Measurements from ENCODE around the gene FREM1. TPM values are rescaled to one million over a fixed set of nuclear protein-coding genes. Genes with fewer than 3 reads are reported as not detected.

Gene FREM1
- total and polyA plus RNA-seq, 2 of the 4 experiments (the other 2 are of a cell fraction), result under 0.01 TPM; not detected in 1

DNA sequence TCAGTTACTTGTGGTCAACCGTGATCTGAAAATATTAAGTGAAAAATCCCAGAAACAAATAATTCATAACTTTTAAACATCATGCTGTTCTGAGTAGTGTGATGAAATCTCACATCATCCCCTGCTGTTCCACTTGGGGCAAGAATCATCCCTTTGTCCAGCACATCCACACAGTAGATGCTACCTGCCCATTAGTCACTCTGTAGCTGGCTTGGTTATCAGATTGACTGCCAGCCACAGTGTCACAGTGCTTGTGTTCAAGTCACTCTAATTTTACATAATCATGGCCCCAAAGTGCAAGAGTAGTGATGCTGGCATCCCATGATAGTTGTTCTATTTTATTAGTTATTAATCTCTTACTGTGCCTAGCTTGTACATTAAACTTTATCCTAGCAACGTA lies 148.6 kb downstream of the FREM1 start:
- H2BK20ac ChIP-seq (ENCODE audit: low read depth, low read length), result no peak overlapping the region
- ChIA-PET CTCF (no interaction called here), POLR2A (ENCODE audit: unreplicated experiment) (no interaction called here)
- no peaks in the 10 kb centered on the region for H3K4me1 ChIP-seq (ENCODE audit: control insufficient read depth, insufficient read depth, low read length)
- H3K9me1 ChIP-seq (ENCODE audit: insufficient read depth, low read length), result no peaks in the 10 kb centered on the region
- no peak overlapping the region for H3K56ac ChIP-seq (ENCODE audit: extremely low read depth, insufficient read depth, low read length)
- no peaks in the 10 kb centered on the region for H3K27me3 ChIP-seq (ENCODE audit: control insufficient read depth, insufficient read depth, low read length)
- H3K9me3 ChIP-seq (ENCODE audit: control insufficient read depth, insufficient read depth, low read length), result no peaks in the 10 kb centered on the region
- no peak overlapping the region for H3K14ac ChIP-seq (replicated peaks; ENCODE audit: low read depth, low read length)
- H2AK5ac ChIP-seq (ENCODE audit: low read depth, low read length), result no peak overlapping the region
- H3K27ac ChIP-seq (ENCODE audit: insufficient read depth, low read length), result no peak overlapping the region
- ATAC-seq (ENCODE audit: low read depth), result no peak
- H3K79me1 ChIP-seq (ENCODE audit: low read depth in 1 of 2, low read length in 2 of 2), result no peaks in the 10 kb centered on the region
- no peak overlapping the region for H3K9ac ChIP-seq (ENCODE audit: low read depth, low read length)
- WGBS, 2 experiments (ENCODE audit: extremely low coverage in 2 of 2, insufficient read length in 1 of 2), result no CpG with 5 or more reads among the region's 2 CpGs
- BruUV-seq (replicated peaks), result no TSS peak
- H4K91ac ChIP-seq (ENCODE audit: insufficient read depth, low read depth, low read length), result no peak overlapping the region
- H3K4ac ChIP-seq (ENCODE audit: low read depth, low read length), result no peak overlapping the region
- H3K18ac ChIP-seq (ENCODE audit: low read depth, low read length), result no peak overlapping the region
- H2BK15ac ChIP-seq (ENCODE audit: low read depth, low read length), result no peak overlapping the region
- H4K8ac ChIP-seq (ENCODE audit: low read depth in 2 of 2, low read length in 2 of 2), result no peak overlapping the region
- H3K4me2 ChIP-seq (ENCODE audit: low read depth, low read length), result no peak overlapping the region
- no peak overlapping the region for H4K5ac ChIP-seq (ENCODE audit: low read depth, low read length)
- no peak overlapping the region for H2AK9ac ChIP-seq (replicated peaks; ENCODE audit: low read depth, low read length, poor library complexity)
- no peaks in the 10 kb centered on the region for H3K36me3 ChIP-seq (ENCODE audit: control insufficient read depth, insufficient read depth, low read length)
- no peak for DNase-seq
- H3K4me3 ChIP-seq (ENCODE audit: insufficient read depth, low read depth, low read length), result no peak overlapping the region
- no peaks in the 10 kb centered on the region for H4K20me1 ChIP-seq (ENCODE audit: insufficient read depth, low read length)
- no peak overlapping the region for H2BK5ac ChIP-seq (ENCODE audit: low read depth, low read length, poor library complexity, severe bottlenecking)
- no peak overlapping the region for H2BK120ac ChIP-seq (ENCODE audit: low read depth, low read length)
- dilution Hi-C loops (cut with HindIII; ENCODE audit: low sequenced_read_pairs, unreplicated experiment) (no loop called here), intact Hi-C loops (cut with micrococcal nuclease) (loop anchor here (10.0 kb wide), 2 partner anchors 373 to 1337 kb away; no protein-coding TSS in a partner anchor), in situ Hi-C loops (cut with MboI; ENCODE audit: low sequenced_read_pairs) (loop anchor here (5.0 to 10.0 kb wide), 2 partner anchors 144 to 297 kb away; no protein-coding TSS in a partner anchor)
- no peak for TF ChIP-seq FOS (IDR thresholded peaks at IDR 0.05; ENCODE audit: low read depth, low read length)
- no peak overlapping the region for H2AFZ ChIP-seq (replicated peaks; ENCODE audit: low read length, poor library complexity)
- no peak overlapping the region for H3K23ac ChIP-seq (ENCODE audit: low read depth, low read length)

All from IMR-90 (cell line).